H9 (cell line): Measurements from ENCODE around the gene S1PR4. TPM values are rescaled to one million over a fixed set of nuclear protein-coding genes. Genes with fewer than 3 reads are reported as not detected.

Source experiments
- DNase-seq: peaks from one replicate; pipeline ENCODE4 v3.0.0-alpha.2; 2017
- H2AFZ ChIP-seq: one replicate; pipeline ENCODE4 v1.6.1; 2013; ENCODE audit warnings: mild to moderate bottlenecking, low read length, control low read depth, moderate library complexity
- H2AK5ac ChIP-seq: 2 replicates; pipeline ENCODE4 v1.6.1; 2013; ENCODE audit warnings: low read length, control low read depth, mixed read lengths; ENCODE audit not compliant: insufficient read length
- H2BK120ac ChIP-seq: one replicate; pipeline ENCODE4 v1.6.1; 2013; ENCODE audit warnings: low read depth, mild to moderate bottlenecking, low read length, control low read depth, inconsistent platforms; ENCODE audit not compliant: poor library complexity, severe bottlenecking
- H2BK12ac ChIP-seq: 2 replicates; pipeline ENCODE4 v1.6.1; 2013; ENCODE audit warnings: low read length, control low read depth, mixed read lengths, low read depth; ENCODE audit not compliant: insufficient read length
- H2BK15ac ChIP-seq: 2 replicates; pipeline ENCODE4 v1.6.1; 2013; ENCODE audit warnings: low read depth, low read length, control low read depth
- H2BK20ac ChIP-seq: one replicate; pipeline ENCODE4 v1.6.1; 2013; ENCODE audit warnings: low read depth, mild to moderate bottlenecking, low read length, control low read depth, inconsistent platforms; ENCODE audit not compliant: poor library complexity, severe bottlenecking
- H2BK5ac ChIP-seq: 2 replicates; pipeline ENCODE4 v1.6.1; 2013; ENCODE audit warnings: low read length, control low read depth, mixed read lengths; ENCODE audit not compliant: insufficient read length
- H3K14ac ChIP-seq: 2 replicates; pipeline ENCODE4 v1.6.1; 2013; ENCODE audit warnings: low read length, control low read depth; ENCODE audit not compliant: insufficient read depth
- H3K18ac ChIP-seq: 2 replicates; pipeline ENCODE4 v1.6.1; 2013; ENCODE audit warnings: low read depth, mild to moderate bottlenecking, mixed read lengths, low read length, control low read depth; ENCODE audit not compliant: insufficient read length
- H3K23ac ChIP-seq: 2 replicates; pipeline ENCODE4 v1.6.1; 2013; ENCODE audit warnings: low read length, control low read depth, mixed read lengths, low read depth; ENCODE audit not compliant: insufficient read length
- H3K23me2 ChIP-seq: 2 replicates; pipeline ENCODE4 v1.6.1; 2013; ENCODE audit warnings: low read depth, mild to moderate bottlenecking, mixed read lengths, low read length, control low read depth; ENCODE audit not compliant: insufficient read length, poor library complexity, severe bottlenecking
- H3K27ac ChIP-seq: 2 replicates; pipeline ENCODE4 v1.5.1; 2013; ENCODE audit warnings: low read length, control low read depth, mixed read lengths, low read depth; ENCODE audit not compliant: insufficient read length
- H3K27me3 ChIP-seq: 2 replicates; pipeline ENCODE4 v1.6.1; 2013; ENCODE audit warnings: low read length, control low read depth, inconsistent platforms; ENCODE audit not compliant: insufficient read depth
- H3K4ac ChIP-seq: 2 replicates; pipeline ENCODE4 v1.6.1; 2013; ENCODE audit warnings: low read depth, mild to moderate bottlenecking, control low read depth, inconsistent platforms, low read length, moderate library complexity
- H3K4me1 ChIP-seq: 2 replicates; pipeline ENCODE4 v1.6.1; 2013; ENCODE audit warnings: low read length, control low read depth, inconsistent platforms; ENCODE audit not compliant: insufficient read depth
- H3K4me2 ChIP-seq: 2 replicates; pipeline ENCODE4 v1.6.1; 2013; ENCODE audit warnings: low read length, control low read depth, mixed read lengths; ENCODE audit not compliant: insufficient read length, insufficient read depth
- H3K56ac ChIP-seq: 2 replicates; pipeline ENCODE4 v1.6.1; 2013; ENCODE audit warnings: low read depth, mild to moderate bottlenecking, mixed read lengths, low read length, control low read depth; ENCODE audit not compliant: insufficient read length
- H3K79me1 ChIP-seq: 2 replicates; pipeline ENCODE4 v1.6.1; 2013; ENCODE audit warnings: low read depth, mild to moderate bottlenecking, moderate library complexity, low read length, control low read depth, inconsistent platforms; ENCODE audit not compliant: insufficient read depth, poor library complexity, severe bottlenecking
- H3K79me2 ChIP-seq: 2 replicates; pipeline ENCODE4 v1.6.1; 2013; ENCODE audit warnings: low read length, control low read depth, inconsistent platforms; ENCODE audit not compliant: insufficient read depth
- H3K9ac ChIP-seq: 2 replicates; pipeline ENCODE4 v1.6.1; 2013; ENCODE audit warnings: low read length, control low read depth, mixed read lengths; ENCODE audit not compliant: insufficient read length; ENCODE audit errors: extremely low read depth
- H3K9me3 ChIP-seq: one replicate; pipeline ENCODE4 v1.6.1; 2013; ENCODE audit warnings: low read depth, low read length, inconsistent platforms; ENCODE audit not compliant: control insufficient read depth
- H3T11ph ChIP-seq: one replicate; pipeline ENCODE4 v1.6.1; 2013; ENCODE audit warnings: mild to moderate bottlenecking, low read length, control low read depth, inconsistent platforms
- H4K20me1 ChIP-seq: one replicate; pipeline ENCODE4 v1.6.1; 2013; ENCODE audit not compliant: control insufficient read depth, insufficient read length, insufficient read depth
- H4K5ac ChIP-seq: 2 replicates; pipeline ENCODE4 v1.6.1; 2013; ENCODE audit warnings: low read depth, mild to moderate bottlenecking, mixed read lengths, low read length, control low read depth; ENCODE audit not compliant: insufficient read length
- H4K8ac ChIP-seq: replicated peaks from 2 replicates; pipeline ENCODE4 v1.6.1; 2013; ENCODE audit warnings: low read length, control low read depth, mixed read lengths, low read depth; ENCODE audit not compliant: insufficient read length
- H4K91ac ChIP-seq: 2 replicates; pipeline ENCODE4 v1.6.1; 2013; ENCODE audit warnings: low read depth, mild to moderate bottlenecking, moderate library complexity, mixed read lengths, low read length, control low read depth; ENCODE audit not compliant: insufficient read length
- H3K27ac Mint-ChIP-seq, 3 experiments: 2 replicates in 2 of 3; 3 replicates in 1 of 3; pipeline ENCODE4 v1.8.0; 2020 to 2021; ENCODE audit warnings: mixed read lengths in 3 of 3, mild to moderate bottlenecking in 1 of 3, moderate library complexity in 1 of 3
- H3K27me3 Mint-ChIP-seq: 2 replicates; pipeline ENCODE4 v1.8.0; 2021; ENCODE audit warnings: low read depth, mild to moderate bottlenecking, moderate library complexity, mixed read lengths
- H3K36me3 Mint-ChIP-seq, 3 experiments: 2 replicates in 2 of 3; 3 replicates in 1 of 3; pipeline ENCODE4 v1.8.0; 2020 to 2021; ENCODE audit warnings: low read depth in 3 of 3, mixed read lengths in 3 of 3; ENCODE audit not compliant: insufficient read depth in 1 of 3
- H3K4me1 Mint-ChIP-seq, 2 experiments: 2 replicates each; pipeline ENCODE4 v1.8.0; 2020; ENCODE audit warnings: mixed read lengths in 2 of 2
- H3K4me3 Mint-ChIP-seq, 2 experiments: 2 replicates in 1 of 2; 3 replicates in 1 of 2; pipeline ENCODE4 v1.8.0; 2020 to 2021; ENCODE audit warnings: mild to moderate bottlenecking in 2 of 2, mixed read lengths in 2 of 2, moderate library complexity in 1 of 2
- H3K9me3 Mint-ChIP-seq, 2 experiments: 2 replicates in 1 of 2; 3 replicates in 1 of 2; pipeline ENCODE4 v1.8.0; 2020; ENCODE audit warnings: mild to moderate bottlenecking in 2 of 2, mixed read lengths in 2 of 2, moderate library complexity in 1 of 2
- CTCF ChIP-seq: fragments of 200-600 bp; sonication (generic); conservative IDR thresholded peaks from 3 replicates; pipeline ENCODE4 v1.8.0; 2021; ENCODE audit warnings: antibody characterized with exemption, mild to moderate bottlenecking
- WGBS: extraction: QIAGEN DNeasy Blood & Tissue Kit; methylation state at CpG from one replicate; pipeline ENCODE4 v1.1.7; 2013; ENCODE audit warnings: missing lambda C conversion rate, low lambda C conversion rate, mixed read lengths; ENCODE audit not compliant: insufficient read length; ENCODE audit errors: extremely low coverage; 5-methylcytosine and 5-hydroxymethylcytosine counted together
- total RNA-seq: library from RNA; stranded (reverse); gene quantifications from 2 replicates; pipeline ENCODE4 v1.2.1, GENCODE V29; 2021

S1PR4 gene
- total RNA-seq, 1 experiment from 2014 or later, result not detected

DNA sequence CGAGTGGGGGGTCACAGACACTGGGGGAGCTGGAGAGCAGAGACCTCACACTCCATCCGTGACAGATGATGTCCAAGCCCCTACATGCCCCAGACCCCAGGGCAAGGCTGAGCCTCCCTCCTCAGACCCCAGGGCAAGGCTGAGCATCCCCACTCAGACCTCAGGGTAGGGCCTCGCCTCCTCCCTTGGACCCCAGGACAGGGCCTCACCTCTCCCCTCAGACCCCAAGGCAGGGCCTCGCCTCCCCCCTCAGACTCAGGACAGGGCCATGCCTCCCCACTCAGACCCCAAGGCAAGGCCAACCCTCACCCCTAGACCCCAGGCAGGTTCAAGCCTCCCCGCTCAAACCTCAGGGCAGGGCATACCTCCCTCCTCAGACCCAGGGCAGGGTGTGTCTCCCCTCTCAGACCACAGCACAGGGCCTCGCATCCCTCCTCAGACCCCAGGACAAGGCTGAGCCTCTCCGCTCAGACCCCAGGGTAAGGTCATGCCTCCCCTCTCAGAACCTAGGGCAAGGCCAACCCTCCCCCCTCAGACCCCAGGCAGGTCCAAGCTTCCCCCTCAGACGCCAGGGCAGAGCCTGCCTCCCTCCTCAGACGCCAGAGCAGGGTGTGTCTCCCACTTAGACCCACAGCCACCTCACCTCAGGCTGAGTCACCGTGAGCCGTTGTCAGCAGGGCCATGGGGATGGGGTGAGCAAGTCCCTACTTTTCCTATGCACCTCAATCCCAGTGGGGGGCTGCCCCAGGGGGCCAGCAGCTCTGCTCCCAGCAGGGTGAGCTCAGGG is 1.7 kb upstream of the S1PR4 start:
- Histone ChIP-seq H3K27me3 (no peaks in the 10 kb centered on the region), H4K8ac (no peak overlapping the region), H4K91ac (no peak overlapping the region), H2AFZ (no peak overlapping the region), H2BK120ac (no peak overlapping the region), H3K18ac (no peak overlapping the region), H3K23ac (no peak overlapping the region), H3K9me3 (no peaks in the 10 kb centered on the region), H2AK5ac (no peak overlapping the region), H3K4ac (no peak overlapping the region), H2BK5ac (no peak overlapping the region), H4K5ac (no peak overlapping the region), H3K4me2 (no peak overlapping the region), H3T11ph (no peak overlapping the region), H3K56ac (no peak overlapping the region), H2BK20ac (no peak overlapping the region), H3K4me1 (no peaks in the 10 kb centered on the region), H3K14ac (no peak overlapping the region), H4K20me1 (no peaks in the 10 kb centered on the region), H2BK15ac (0 out of 2 replicates have a peak overlapping the region, but pooled peaks have one; percentile 13), H3K27ac (no peak overlapping the region), H2BK12ac (no peak overlapping the region), H3K79me2 (no peaks in the 10 kb centered on the region), H3K9ac (no peak overlapping the region), H3K79me1 (no peaks in the 10 kb centered on the region), H3K23me2 (no peaks in the 10 kb centered on the region)
- Mint-ChIP-seq H3K27ac (no peak overlapping the region), H3K4me3 (no peak overlapping the region), H3K9me3 (no peaks in the 10 kb centered on the region), H3K27me3 (peaks cover 11% of the 10 kb centered on the region), H3K36me3 (no peaks in the 10 kb centered on the region), H3K4me1 (no peaks in the 10 kb centered on the region)
- no CpG with 5 or more reads among the region's 11 CpGs for WGBS
- TF ChIP-seq CTCF, result no peak
- DNase-seq, result peak; percentile 29
